Measurements from ENCODE around the gene ANAPC2. TPM values are rescaled to one million over a fixed set of nuclear protein-coding genes. Genes with fewer than 3 reads are reported as not detected.

The ANAPC2 gene
- total RNA-seq, 1 experiment from 2014 or later = 16.1 TPM

DNA sequence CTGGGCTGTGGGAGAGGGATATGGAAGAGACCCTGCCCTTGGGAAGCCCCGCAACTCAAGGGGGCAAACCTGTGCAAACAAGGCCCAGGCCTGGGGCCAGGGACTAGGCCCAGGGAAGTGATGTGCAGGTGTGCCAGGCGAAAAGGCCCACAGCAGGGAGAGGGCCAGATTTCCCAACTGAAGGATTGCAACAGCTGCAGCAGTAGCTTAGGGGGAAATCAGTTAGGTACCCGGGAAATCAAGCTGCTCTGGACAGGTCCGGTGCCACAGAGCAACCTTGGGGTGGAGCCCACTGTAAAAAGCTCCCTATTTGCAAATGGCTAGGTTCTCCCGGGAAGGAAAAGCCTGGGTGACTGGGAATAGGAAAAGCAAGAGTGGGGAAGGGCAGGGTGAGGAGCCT, 39.0 kb downstream of the ANAPC2 start:
- no peak for DNase-seq (ENCODE audit: extremely low read depth, low read depth)

DNA sequence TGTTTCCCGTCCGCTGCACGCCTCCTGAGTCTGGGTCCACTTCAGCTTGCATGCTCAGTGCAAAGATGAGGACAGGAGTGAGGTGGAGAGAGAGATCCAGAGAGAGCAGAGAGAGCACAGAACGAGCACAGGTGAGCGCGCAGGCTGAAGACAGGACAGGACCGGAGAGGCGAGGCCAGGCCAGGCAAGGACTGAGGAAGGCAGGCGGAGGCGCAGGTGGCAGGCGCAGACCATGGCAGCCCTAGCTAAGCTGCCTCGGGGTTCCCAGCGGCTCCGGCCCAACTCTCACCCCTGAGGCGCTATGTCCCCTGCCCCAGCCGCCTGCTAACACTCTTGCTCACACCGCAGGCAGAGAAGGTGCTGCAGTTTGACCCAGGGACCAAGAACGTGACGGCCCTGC, 39.7 kb downstream of the ANAPC2 start:
- no peak for DNase-seq (ENCODE audit: extremely low read depth, low read depth)

DNA sequence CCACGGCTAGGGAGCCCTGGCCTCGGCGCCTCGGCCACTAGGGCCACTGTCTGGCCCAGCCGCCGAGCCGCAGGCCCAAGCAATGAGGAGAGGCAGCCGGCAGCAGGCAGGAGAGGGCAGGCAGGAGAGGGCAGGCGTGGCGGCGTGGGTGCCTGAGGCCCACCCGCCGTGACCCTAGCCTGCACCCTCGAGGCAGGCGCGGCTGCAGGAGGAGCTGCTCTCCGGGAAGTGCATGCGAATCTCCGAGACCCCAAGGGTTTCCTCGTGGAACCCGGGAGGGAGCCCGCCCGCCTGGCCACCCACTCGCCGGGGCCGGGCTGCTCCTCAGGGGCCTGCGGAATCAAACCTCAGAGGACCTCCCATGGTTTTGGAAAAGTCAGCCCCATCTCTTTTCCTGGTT, 40.1 kb downstream of the ANAPC2 start:
- DNase-seq (ENCODE audit: extremely low read depth, low read depth) = no peak

DNA sequence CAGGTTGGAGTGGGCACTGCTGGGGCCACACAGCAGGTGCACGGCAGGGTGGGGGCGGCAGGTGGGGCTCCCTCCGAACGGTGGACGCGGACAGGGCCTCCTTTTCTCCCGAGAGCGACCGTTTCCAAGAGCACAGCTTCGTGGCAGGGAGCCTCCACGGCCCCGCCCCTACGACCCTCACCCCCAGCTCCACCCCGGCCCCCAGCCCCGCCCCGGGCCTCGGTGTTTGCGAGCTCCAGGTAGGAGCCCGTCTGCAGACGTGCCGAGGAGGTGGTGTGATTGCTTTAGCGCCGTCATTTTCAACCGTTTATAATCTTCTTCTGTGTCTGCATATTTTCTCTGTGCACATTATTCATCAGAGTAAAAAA, 40.6 kb downstream of the ANAPC2 start:
- no peak for DNase-seq (ENCODE audit: extremely low read depth, low read depth)

DNA sequence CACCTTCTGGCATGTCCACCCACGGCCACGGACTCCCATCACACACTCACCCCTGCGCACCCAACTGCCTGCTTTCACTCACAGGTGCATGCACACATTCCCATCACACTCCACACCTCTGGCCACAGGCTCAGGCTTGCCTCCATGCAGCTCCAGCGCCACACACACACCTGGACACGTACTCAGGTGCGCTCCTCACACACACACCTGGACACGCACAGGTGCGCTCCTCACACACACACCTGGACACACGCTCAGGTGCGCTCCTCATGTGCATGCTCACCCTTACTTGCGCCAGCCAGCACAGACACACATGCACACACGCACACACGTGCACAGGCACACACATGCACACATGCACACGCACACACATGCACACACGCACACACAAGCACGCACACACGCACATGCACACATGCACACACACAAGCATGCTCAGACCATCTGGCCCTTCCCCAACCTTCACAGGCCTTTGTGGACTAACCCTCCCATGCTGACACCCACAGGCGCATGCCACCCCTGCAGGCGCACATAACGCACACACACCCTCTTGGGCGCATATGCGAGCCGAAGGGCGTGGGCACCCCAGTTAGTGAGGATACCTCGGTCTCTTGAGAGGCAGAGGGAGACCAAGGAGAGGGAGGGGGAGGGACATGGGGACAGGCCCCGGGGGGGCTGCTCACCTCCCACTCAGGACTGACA, 41.1 kb downstream of the ANAPC2 start:
- no peak for DNase-seq (ENCODE audit: extremely low read depth, low read depth)

DNA sequence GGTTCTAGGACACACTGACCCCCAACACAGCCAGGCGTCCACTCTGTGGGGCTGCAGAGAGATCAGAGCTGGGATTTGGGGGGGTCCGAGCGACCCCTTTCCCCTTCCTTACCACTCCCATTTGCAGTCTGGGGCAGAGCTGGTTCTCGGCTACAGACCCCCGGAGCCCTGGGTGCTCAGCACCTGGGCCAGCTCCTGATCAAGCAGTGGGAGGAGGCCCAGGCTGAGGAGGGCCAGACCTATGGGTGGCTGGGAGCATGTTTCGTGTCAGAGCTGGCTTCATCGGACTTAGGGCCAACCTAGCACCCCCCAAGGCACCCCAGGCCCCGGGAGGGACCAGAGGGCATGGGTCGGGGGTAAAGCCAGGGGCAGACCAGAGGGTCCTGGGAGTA, 41.8 kb downstream of the ANAPC2 start:
- no peak for DNase-seq (ENCODE audit: extremely low read depth, low read depth)

DNA sequence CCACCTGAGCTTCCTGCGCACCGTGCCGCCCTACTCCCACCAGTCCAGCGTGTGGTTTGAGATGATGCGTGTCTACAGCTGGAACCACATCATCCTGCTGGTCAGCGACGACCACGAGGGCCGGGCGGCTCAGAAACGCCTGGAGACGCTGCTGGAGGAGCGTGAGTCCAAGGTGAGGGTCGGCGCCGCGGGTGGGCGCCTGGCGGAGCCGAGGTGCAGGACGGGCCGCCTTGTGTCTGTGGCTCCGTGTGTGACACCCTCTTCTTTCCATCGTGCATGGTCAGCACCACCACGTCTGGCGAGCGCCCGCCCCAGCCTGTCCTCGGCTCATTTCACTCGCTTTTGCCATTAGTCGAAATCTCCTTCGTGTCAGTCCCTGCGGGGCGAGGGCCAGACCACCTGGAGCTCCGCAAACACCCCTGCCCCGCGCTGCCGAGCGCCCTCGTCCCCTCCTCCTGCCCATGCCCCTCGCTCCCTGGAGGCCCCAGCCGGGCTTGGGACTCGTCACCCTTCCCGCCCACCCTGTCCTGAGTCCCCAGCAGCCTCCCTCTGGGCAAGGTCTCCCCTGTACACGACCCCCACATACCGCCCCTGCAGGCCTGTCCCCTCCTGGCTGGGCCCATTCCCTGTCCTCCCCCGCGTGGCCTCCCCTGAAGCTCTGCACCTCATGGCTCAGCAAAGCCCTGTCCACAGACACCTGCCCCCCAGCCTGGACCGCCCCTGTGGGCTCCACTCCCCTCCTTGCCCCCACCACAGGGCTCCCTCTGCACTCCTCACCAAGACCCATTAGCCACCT, 42.4 kb downstream of the ANAPC2 start:
- DNase-seq (ENCODE audit: extremely low read depth, low read depth) = no peak

DNA sequence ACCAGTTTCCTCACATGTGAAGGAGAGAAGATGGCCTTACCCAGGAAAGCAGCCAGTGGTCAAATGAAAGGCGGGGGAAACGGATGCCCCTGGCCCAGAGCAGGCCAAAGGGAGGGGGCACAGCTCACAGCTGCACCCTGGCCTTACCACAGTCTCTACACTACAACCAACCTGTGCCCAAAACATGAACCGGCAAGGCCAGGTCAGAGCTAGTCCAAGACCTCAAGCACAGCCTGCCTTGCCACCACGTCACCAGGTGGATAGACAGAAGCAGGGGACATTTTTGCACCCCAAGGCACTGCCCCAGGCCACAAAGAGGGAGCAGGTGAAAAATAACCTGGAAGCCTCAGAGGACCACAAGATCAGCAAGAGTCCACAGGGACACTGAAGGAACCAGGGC, 44.9 kb downstream of the ANAPC2 start:
- no peak for DNase-seq (ENCODE audit: extremely low read depth, low read depth)

DNA sequence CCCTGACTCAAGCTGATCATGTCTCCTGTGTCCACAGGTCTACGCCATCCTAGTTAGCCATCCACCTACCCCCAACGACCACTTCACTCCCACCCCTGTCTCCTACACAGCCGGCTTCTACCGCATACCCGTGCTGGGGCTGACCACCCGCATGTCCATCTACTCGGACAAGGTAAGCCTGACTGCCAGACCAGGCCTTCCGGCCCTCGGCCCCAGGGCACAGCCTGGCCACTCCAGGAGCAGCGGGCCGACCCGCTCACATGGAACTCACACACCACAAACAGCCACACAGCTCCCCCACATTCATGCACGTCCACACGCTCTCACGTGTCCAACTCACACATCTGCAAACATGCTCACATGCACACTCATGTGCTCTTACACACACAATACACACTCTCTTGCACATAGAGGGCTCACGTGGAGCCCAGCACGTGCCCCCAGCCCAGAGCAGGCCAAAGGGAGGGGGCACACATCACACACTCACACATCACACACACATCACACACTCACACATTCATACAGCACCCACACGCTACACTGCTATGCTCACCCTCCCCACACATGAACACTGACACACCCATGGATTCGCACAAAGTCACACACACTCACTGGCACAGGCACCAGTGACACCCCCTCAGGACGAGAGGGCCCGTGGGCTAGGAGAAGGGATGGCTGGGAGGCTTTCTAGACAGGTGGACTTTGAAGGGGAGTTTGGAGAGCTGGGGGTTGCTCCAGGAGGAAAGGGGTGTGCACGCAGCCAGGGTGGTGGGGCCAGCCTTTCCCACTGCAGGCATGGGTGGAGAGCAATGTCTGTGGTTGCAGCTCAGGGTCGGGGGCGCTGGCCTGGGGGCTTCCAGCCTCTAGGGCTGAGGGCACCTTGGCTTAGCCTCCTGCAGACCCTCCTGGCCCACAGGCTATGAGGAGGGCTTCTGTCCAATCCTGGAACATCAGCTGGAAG, 46.1 kb downstream of the ANAPC2 start:
- no peak for DNase-seq (ENCODE audit: extremely low read depth, low read depth)

DNA sequence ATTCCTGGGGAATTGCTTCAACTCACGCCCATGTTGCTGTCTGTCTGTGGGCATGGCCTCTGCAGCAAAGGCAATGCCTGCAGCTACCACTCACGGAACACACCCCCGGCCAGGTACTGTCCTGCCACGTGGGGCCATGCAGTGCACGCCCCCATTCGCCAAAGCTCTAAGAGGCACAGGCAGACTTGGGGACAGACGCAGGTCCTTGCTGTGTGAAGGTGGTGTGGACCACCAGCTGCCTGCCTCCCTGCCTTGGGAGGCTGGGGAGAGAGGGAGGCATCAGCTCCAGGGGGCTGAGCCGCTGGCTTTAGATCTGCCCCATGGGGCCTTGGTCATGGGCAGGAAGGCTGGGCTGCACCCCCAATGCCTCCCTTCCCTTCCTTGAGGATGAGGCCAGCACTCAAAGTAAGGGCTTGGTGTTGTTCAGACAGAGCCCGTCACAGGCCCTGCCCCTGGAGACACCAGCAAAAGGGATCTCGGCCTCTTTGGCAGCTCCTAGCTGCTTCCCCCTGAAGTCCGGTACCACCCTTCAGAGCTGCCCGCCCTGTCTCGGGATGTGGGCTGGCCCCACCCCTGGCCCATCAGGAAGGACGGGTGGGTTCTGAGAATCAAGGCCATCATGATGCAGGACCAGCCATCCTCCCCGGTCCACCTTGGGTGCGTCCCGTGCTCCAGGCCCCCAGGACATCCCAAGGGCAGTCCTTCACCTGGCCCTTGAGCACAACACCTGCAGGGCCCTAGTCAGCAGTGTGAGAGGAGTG, 47.1 kb downstream of the ANAPC2 start:
- no peak for DNase-seq (ENCODE audit: extremely low read depth, low read depth)

DNA sequence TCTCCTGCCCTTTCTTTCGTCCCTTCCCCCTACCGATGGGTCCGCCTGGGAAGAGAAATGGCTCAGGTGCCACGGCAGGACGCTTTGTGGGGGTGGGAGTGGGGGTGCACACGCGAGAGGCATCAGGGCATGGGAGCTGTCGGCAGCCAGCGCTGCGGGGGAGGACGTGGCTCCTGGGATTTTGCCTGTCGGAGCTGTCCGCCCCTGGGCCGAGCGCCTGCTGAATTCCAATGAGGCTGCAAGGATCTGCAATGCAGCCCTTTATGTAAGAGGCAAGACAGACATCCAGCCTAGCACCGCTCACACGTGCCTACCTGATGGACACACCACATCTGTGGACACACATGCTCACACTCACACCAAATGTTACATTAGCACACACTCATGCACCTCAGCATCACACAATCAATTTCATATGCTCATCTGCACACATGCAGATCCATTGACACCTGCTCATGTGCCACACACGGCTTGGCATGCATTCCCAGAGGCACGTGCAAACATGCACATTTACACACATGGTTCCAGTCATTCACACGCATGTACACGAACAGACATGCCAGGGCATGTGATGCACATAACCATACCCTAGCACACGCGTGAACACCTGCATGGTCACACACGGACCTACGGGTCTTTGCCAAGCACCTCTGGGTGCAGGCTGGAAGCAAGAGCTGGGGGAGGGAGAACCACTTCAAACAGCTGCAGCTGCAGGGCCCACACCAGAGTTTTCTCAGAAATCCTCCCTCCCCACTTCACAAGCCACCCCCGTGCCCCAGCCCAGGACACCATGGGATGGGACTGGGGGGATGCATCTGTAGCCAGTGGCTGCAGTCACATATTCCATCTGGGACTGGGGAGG, 48.0 kb downstream of the ANAPC2 start:
- DNase-seq (ENCODE audit: extremely low read depth, low read depth) = no peak

DNA sequence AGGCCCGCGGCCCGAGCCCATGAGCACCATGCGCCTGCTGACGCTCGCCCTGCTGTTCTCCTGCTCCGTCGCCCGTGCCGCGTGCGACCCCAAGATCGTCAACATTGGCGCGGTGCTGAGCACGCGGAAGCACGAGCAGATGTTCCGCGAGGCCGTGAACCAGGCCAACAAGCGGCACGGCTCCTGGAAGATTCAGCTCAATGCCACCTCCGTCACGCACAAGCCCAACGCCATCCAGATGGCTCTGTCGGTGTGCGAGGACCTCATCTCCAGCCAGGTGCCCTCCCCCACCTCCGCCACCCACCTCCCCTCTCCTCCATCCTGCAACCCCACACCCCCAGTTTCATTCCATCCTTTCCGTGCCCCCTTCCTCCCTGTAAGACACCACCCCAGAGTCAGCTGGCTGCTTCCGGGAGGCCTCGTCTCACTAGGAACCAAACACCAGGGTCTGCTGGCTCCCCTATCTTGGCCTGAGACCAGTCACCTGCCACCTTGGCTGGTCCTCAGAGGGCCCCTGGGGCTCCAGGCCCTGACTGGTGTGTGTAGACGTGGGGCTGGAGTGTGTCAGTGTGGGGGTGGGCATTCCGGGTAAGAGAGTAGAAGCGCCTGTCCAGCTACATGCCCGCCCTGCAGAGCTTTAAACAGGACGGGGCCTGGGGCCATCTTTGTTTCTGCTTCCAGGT, 48.8 kb downstream of the ANAPC2 start:
- no peak for DNase-seq (ENCODE audit: extremely low read depth, low read depth)

DNA sequence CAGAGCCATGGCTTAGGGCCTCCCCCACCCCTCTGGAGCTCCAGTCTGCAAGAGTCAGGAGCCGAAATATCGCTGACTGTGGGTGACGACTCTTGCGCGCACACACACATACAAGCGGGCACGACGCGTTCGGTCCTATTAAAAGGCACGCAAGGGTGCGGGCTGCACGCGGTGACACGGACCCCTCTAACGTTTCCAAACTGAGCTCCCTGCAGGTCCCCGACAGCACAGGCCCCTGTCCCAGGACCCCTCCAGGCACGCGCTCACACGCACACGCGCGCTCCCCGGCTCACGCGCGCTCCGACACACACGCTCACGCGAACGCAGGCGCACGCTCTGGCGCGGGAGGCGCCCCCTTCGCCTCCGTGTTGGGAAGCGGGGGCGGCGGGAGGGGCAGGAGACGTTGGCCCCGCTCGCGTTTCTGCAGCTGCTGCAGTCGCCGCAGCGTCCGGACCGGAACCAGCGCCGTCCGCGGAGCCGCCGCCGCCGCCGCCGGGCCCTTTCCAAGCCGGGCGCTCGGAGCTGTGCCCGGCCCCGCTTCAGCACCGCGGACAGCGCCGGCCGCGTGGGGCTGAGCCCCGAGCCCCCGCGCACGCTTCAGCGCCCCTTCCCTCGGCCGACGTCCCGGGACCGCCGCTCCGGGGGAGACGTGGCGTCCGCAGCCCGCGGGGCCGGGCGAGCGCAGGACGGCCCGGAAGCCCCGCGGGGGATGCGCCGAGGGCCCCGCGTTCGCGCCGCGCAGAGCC, 49.5 kb downstream of the ANAPC2 start, which contains the start of gene GRIN1:
Gene GRIN1 (plus strand): TSS at position 433 of the 746 bp plus-strand sequence. CDS start 333 bp downstream, outside the sequence.
- DNase-seq (ENCODE audit: extremely low read depth, low read depth) = no peak

DNA sequence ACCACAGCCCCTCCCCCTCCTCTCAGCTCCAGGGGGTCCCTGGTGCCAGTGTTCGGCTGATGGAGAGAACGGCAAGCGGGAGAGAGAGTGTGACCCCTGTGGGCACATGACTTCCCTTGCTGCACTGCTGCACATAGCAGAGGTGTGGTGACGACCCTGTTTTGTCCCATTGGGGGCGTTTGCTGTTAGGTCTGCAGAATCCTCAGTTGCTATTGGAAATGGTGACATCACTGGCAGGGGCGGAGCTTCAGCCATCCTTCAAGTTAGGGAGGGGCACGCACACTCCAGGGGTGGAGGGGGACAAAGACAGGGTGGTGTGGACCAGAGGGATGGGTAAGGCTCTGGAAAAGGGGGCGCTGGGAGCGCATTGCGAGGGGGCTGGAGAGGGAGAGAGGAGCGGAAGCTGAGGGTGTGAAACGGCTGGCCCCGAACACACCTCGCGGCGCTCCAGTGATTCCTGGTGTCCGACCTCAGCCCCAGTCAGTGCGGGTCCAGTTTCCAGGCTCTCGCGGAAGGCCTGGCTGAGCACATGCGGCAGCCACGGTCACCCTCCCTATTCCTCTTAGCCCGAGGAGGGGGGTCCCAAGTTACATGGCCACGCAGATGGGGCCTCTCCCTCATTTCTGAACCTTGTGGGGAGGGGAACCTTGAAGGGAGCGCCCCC, 50.2 kb downstream of the ANAPC2 start:
- no peak for DNase-seq (ENCODE audit: extremely low read depth, low read depth)

DNA sequence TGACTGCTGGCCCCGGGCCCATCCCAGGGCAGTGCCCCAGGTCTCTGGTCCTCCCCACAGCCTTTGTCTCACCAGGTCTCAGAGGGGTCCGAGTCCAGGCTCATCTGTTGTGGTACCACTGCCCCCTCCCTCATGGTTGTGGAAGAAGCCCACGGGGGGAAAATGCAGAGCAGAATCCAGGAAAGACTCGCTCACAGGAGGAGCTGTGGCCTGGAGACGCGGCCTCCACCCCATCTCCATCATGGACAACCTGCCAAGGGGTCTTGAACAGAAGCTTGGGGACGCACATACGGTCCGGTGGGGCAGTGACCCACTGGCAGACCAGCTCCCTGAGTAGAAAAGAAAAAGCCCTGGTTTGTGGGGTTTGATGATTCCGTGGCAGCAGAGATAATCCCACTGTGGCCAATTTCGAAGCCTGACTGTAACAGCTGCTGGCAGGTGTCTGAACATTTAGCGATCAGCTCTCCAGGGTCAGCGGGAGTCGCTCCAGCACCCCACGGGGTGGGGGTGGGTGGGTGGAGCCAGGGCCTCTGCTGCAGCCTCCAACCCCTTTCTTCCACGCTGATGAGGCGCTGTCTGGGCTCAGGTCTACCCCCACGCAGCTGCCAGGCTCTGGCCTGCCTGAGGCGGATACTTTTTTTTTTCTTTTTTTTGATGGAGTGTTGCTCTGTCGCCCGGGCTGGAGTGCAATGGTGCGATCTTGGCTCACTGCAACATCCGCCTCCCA, 51.3 kb downstream of the ANAPC2 start:
- DNase-seq (ENCODE audit: extremely low read depth, low read depth) = no peak

DNA sequence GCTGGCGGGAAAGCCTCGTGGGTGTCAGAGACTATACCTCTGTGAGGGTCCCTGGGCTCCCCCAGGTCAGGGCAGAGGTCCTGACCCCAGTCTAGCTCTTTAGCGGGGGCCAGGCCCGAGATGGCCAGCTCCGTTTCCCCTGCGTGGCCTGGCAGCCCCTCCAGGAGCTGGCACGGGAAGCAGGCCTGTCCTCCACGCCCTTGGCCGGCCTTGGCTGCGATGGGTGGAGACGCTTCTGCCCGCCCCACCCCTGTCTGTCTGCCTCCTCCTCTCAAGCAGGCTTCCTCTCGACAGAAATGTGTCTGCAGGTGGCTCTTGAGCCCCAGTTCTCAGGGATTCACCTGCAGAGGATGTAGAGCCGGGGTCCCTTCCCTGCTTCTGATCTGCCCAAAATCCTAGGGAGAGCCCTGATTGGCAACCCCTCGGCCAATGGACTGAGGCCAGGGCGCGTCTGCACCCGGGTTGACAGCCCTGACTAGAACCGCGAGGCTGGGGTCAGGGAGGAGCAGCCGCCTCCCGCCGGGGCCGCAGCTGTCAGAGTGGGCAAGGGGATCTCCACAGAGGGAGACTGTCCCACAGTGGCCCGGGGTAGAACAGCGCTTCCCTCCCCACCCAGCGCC, 52.0 kb downstream of the ANAPC2 start:
- no peak for DNase-seq (ENCODE audit: extremely low read depth, low read depth)

Measured in NCI-H460 (cell line).